Endothelial cell of umbilical vein (primary cell): ENCODE data around the gene RPTN. TPM values are rescaled to one million over a fixed set of nuclear protein-coding genes. Genes with fewer than 3 reads are reported as not detected.

ENCODE experiments used
- BruUV-seq: library from RNA; stranded (reverse); fragments of 400-500 nt; replicated peaks from 2 replicates; lab custom pipeline; 2021; lab: Mats Ljungman, UMichigan
- CTCF ChIA-PET: fragments of 300-600, 350-600 bp; sonication (Branson Sonifier 250); formaldehyde crosslinking; loops from one replicate; lab custom pipeline; 2021; ENCODE audit warnings: antibody characterized with exemption, inconsistent platforms; lab: Charles Lee
- POLR2A ChIA-PET: fragments of 300-600, 350-600 bp; sonication (Branson Sonifier 250); formaldehyde crosslinking; loops from one replicate; lab custom pipeline; 2021; ENCODE audit warnings: antibody characterized with exemption, inconsistent platforms; lab: Charles Lee
- DNase-seq: peaks from one replicate; pipeline ENCODE4 v3.0.0-alpha.2; 2011; ENCODE audit warnings: low read depth, low spot score
- FAIRE-seq: peaks from 2 replicates; lab custom pipeline; 2011; peaks lifted over from hg19 to GRCh38; lab: Jason Lieb, UNC
- H2AFZ ChIP-seq: 2 replicates; pipeline ENCODE4 v1.6.0; 2012; ENCODE audit warnings: low read depth, low read length, control low read depth, inconsistent platforms
- H3K27ac ChIP-seq: 2 replicates; pipeline ENCODE4 v1.5.1; 2011; ENCODE audit warnings: low read depth, mild to moderate bottlenecking, control low read depth, low read length, moderate library complexity; ENCODE audit not compliant: insufficient read depth
- H3K27me3 ChIP-seq, 2 experiments: 2 replicates each; pipeline versions ENCODE4 v1.6.0 to v1.6.1; 2011; ENCODE audit warnings: low read length in 2 of 2, mixed read lengths in 1 of 2; ENCODE audit not compliant: control insufficient read depth in 2 of 2, insufficient read depth in 2 of 2
- H3K36me3 ChIP-seq, 2 experiments: 2 replicates in 1 of 2; 3 replicates in 1 of 2; pipeline ENCODE4 v1.5.1; 2011; ENCODE audit warnings: low read length in 2 of 2, mild to moderate bottlenecking in 1 of 2, moderate library complexity in 1 of 2; ENCODE audit not compliant: control insufficient read depth in 2 of 2, insufficient read depth in 2 of 2; ENCODE audit errors: extremely low read depth in 1 of 2
- H3K4me1 ChIP-seq: 3 replicates; pipeline ENCODE4 v1.5.1; 2011; ENCODE audit warnings: mild to moderate bottlenecking, low read length; ENCODE audit not compliant: control insufficient read depth, insufficient read depth; ENCODE audit errors: extremely low read depth
- H3K4me2 ChIP-seq: 2 replicates; pipeline ENCODE4 v1.6.1; 2011; ENCODE audit warnings: low read length, control low read depth, mixed read lengths; ENCODE audit not compliant: insufficient read depth
- H3K4me3 ChIP-seq, 3 experiments: fragments of 200-600 bp in 1 of 3; sonication (generic), shearing (Covaris generic) in 1 of 3; replicated peaks in 1 of 3; 2 replicates each; pipeline ENCODE4 v1.5.1; 2011 to 2016; ENCODE audit warnings: control low read depth in 3 of 3, low read length in 3 of 3, mild to moderate bottlenecking in 2 of 3, inconsistent platforms in 1 of 3, low read depth in 1 of 3, moderate library complexity in 1 of 3; ENCODE audit not compliant: insufficient read depth in 1 of 3
- H3K79me2 ChIP-seq: 2 replicates; pipeline ENCODE4 v1.6.0; 2012; ENCODE audit warnings: low read length, inconsistent platforms; ENCODE audit not compliant: control insufficient read depth, insufficient read depth
- H3K9ac ChIP-seq: replicated peaks from 2 replicates; pipeline ENCODE3; 2011; ENCODE audit warnings: low read length, control low read depth; ENCODE audit not compliant: insufficient read depth; ENCODE audit errors: extremely low read depth
- H3K9me1 ChIP-seq: replicated peaks from 3 replicates; pipeline ENCODE4 v1.6.0; 2011; ENCODE audit warnings: mild to moderate bottlenecking, low read length; ENCODE audit not compliant: control insufficient read depth, insufficient read depth; ENCODE audit errors: extremely low read depth
- H3K9me3 ChIP-seq: replicated peaks from 2 replicates; pipeline ENCODE4 v1.5.1; 2012; ENCODE audit warnings: low read length, inconsistent platforms; ENCODE audit not compliant: control insufficient read depth, insufficient read depth
- H4K20me1 ChIP-seq: replicated peaks from 2 replicates; pipeline ENCODE3; 2011; ENCODE audit warnings: mild to moderate bottlenecking, low read length; ENCODE audit not compliant: control insufficient read depth, insufficient read depth; ENCODE audit errors: extremely low read depth
- JUN ChIP-seq: IDR thresholded peaks from 2 replicates; pipeline ENCODE4 v1.6.1; 2011; ENCODE audit warnings: borderline replicate concordance, low read depth; ENCODE audit not compliant: insufficient read length, insufficient read depth
- POLR2A ChIP-seq: IDR thresholded peaks from 2 replicates; pipeline ENCODE4 v1.6.1; 2012; ENCODE audit warnings: low read depth, mild to moderate bottlenecking, control low read depth, low read length
- dilution Hi-C: fragments of 300-500 bp; cut with MboI; formaldehyde crosslinking; loops from one replicate; pipeline ENCODE4 v1.15.0; 2019; ENCODE audit warnings: low sequenced_read_pairs; ENCODE audit not compliant: extremely low pct_ligation_motif_present
- intact Hi-C: fragments of 100-400 bp; cut with micrococcal nuclease; formaldehyde crosslinking; loops from one replicate; pipeline ENCODE4 v1.10.0; 2022
- polyA plus RNA-seq, 4 experiments: library from polyadenylated mRNA; depleted of rRNA in 3 of 4; stranded (reverse) in 3 of 4; unstranded in 1 of 4; fragments of >200 nt; gene quantifications; 2 replicates each; pipeline versions ENCODE4 v1.2.1 to v1.2.3, GENCODE V29; 2011 to 2012; ENCODE audit warnings: missing spikeins in 1 of 4
- total RNA-seq: library from RNA; stranded (reverse); gene quantifications from 2 replicates; pipeline ENCODE4 v1.2.3, GENCODE V29; 2021
- TF ChIP-seq, protein P1 (sequence below), 2 donors: IDR thresholded peaks; 1 replicate in 1 of 2; 2 replicates in 1 of 2; pipeline ENCODE4 v1.5.1; 2011; ENCODE audit warnings: low read length in 2 of 2, mild to moderate bottlenecking in 2 of 2, moderate library complexity in 2 of 2, control low read depth in 1 of 2, inconsistent platforms in 1 of 2, low read depth in 1 of 2; ENCODE audit not compliant: insufficient read depth in 1 of 2; ENCODE audit errors: extremely low read depth in 1 of 2

Gene RPTN
- total and polyA plus RNA-seq, 2 donors (not counting 3 experiments of a cell fraction or from before 2014, with no cell fraction given), result not detected

DNA sequence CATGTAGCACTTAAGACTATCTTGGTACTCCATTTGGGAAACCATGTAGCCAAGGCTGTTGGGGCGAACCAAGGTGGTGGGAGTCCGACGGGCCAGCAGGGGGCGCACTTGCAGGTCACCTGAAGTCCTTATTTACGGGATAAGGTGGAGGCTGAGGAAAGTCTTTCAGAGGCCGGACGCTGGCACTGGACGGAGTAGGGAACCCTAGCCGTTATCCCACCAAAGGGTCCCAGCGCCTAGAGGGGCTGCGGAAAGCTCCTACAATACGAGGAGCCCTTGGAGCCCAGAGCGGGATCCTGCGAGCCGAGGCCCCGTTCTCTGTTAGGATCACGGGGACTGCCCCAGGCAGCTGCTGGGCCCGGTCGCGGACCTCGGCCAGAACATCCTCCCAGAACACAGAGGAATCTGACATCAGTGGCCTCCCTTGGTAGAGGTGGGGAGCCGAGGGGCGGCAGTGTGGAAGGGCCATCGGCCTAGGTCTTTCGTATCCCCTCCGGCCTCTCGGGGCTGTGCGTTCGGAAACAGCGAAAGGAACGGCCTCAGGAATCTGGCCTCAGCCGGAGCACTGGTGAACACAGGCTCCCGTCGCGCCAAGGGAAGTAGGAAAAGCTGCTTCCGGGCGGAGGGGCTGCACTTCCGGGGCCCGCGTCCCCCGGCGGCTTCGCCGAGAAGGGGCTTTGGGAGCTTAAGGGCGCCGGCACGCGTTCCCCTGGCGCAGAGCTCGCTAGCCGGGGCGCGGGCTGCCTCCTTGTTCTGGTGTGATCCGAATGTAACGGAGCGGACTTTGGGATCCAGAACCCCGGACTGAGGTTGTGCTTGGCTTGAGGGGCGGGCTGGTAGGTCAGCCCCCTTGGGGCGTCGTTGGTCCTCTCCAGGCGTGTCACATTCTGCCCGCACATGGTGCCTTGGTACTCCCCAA lies 29.9 kb upstream of the RPTN start:
- H4K20me1 ChIP-seq, result no peaks in the 10 kb centered on the region
- H3K36me3 ChIP-seq, result no peaks in the 10 kb centered on the region
- ChIA-PET POLR2A (no interaction called here), CTCF (interaction anchor here (0.8 to 7.5 kb wide), 21 partner anchors 9 to 277 kb away, joined by 3 to 296 read pairs (median 4); partner anchors contain the start of gene S100A11)
- peaks cover 5% of the 10 kb centered on the region for H3K4me1 ChIP-seq
- no peaks in the 10 kb centered on the region for H3K9me3 ChIP-seq
- H3K4me2 ChIP-seq, result peak overlapping the region; percentile 68
- TF ChIP-seq JUN, result no peak
- TF ChIP-seq, protein P1, sequence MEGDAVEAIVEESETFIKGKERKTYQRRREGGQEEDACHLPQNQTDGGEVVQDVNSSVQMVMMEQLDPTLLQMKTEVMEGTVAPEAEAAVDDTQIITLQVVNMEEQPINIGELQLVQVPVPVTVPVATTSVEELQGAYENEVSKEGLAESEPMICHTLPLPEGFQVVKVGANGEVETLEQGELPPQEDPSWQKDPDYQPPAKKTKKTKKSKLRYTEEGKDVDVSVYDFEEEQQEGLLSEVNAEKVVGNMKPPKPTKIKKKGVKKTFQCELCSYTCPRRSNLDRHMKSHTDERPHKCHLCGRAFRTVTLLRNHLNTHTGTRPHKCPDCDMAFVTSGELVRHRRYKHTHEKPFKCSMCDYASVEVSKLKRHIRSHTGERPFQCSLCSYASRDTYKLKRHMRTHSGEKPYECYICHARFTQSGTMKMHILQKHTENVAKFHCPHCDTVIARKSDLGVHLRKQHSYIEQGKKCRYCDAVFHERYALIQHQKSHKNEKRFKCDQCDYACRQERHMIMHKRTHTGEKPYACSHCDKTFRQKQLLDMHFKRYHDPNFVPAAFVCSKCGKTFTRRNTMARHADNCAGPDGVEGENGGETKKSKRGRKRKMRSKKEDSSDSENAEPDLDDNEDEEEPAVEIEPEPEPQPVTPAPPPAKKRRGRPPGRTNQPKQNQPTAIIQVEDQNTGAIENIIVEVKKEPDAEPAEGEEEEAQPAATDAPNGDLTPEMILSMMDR (IDR thresholded peaks at IDR 0.05; ENCODE audit: extremely low read depth in 1 of 2, insufficient read depth in 1 of 2, low read depth in 1 of 2, low read length in 2 of 2), result peak; percentile 80 to 96
- no peak for TF ChIP-seq POLR2A
- no peak overlapping the region for H3K27ac ChIP-seq
- BruUV-seq, result no TSS peak
- FAIRE-seq, result peak; percentile 63
- intact Hi-C loops, result loop anchor here (1.0 to 10.0 kb wide), 4 partner anchors 137 to 269 kb away; no protein-coding TSS in a partner anchor
- peaks cover 0 to 9% of the 10 kb centered on the region in 2 experiments for H3K27me3 ChIP-seq
- no peaks in the 10 kb centered on the region for H3K79me2 ChIP-seq
- peak overlapping the region; percentile 28 to 48 (median 43) for H3K4me3 ChIP-seq
- peak overlapping the region; percentile 17 for H3K9ac ChIP-seq
- dilution Hi-C loops, result no loop called here
- peak; percentile 65 for DNase-seq
- peak overlapping the region; percentile 94 for H2AFZ ChIP-seq
- no peaks in the 10 kb centered on the region for H3K9me1 ChIP-seq
